HG03097 (cell line): ENCODE results near the gene RALGDS.

Experiments
- ATAC-seq: cut with Tn5 transposase; IDR thresholded peaks from one replicate; pipeline ENCODE4 v1.9.1; 2021; ENCODE audit not compliant: unreplicated experiment, low FRiP score

RALGDS gene

GRCh38 chr9:133120501-133121197 is 391 bp downstream of the RALGDS start:
- no peak for ATAC-seq

- ATAC-seq: no peak
These were observed 1.1 kb downstream of the RALGDS start for GRCh38 chr9:133119846-133120500.

- no peak for ATAC-seq
These were observed 1.8 kb downstream of the RALGDS start for GRCh38 chr9:133119103-133119845.

GRCh38 chr9:133118568-133118967 is 2.5 kb downstream of the RALGDS start:
- no peak for ATAC-seq

GRCh38 chr9:133118179-133118520 is 2.9 kb downstream of the RALGDS start:
- ATAC-seq: no peak

- no peak for ATAC-seq
These were observed 3.5 kb downstream of the RALGDS start for GRCh38 chr9:133117271-133118178.

GRCh38 chr9:133116346-133117231 is 4.5 kb downstream of the RALGDS start:
- ATAC-seq: no peak

- peak; percentile 30 for ATAC-seq
These were observed 5.3 kb downstream of the RALGDS start for GRCh38 chr9:133115604-133116345.

GRCh38 chr9:133114886-133115603 is 6.0 kb downstream of the RALGDS start:
- no peak for ATAC-seq

GRCh38 chr9:133113949-133114885 is 6.8 kb downstream of the RALGDS start:
- no peak for ATAC-seq

- no peak for ATAC-seq
These were observed 7.7 kb downstream of the RALGDS start for GRCh38 chr9:133113163-133113948.

- ATAC-seq: no peak
These were observed 8.4 kb downstream of the RALGDS start for GRCh38 chr9:133112663-133113026.

- no peak for ATAC-seq
These were observed 9.0 kb downstream of the RALGDS start for GRCh38 chr9:133111808-133112662.

GRCh38 chr9:133109931-133110650 is 10.9 kb downstream of the RALGDS start:
- no peak for ATAC-seq
